Activated CD4-positive, alpha-beta memory T cell treated with anti-CD3 and anti-CD28 coated beads for 36 hours (primary cell): ENCODE results near the gene DDX10. TPM values are rescaled to one million over a fixed set of nuclear protein-coding genes. Genes with fewer than 3 reads are reported as not detected.

Source experiments
- CTCF ChIA-PET: fragments of 350-600 bp; sonication (Branson Sonifier 250); formaldehyde crosslinking; loops from one replicate; lab custom pipeline; 2021; ENCODE audit warnings: antibody characterized with exemption, inconsistent platforms; lab: Charles Lee
- POLR2A ChIA-PET: fragments of 350-600 bp; sonication (Branson Sonifier 250); formaldehyde crosslinking; loops from one replicate; lab custom pipeline; 2021; ENCODE audit warnings: antibody characterized with exemption; lab: Charles Lee
- DNase-seq: peaks from one replicate; pipeline ENCODE4 v3.0.0-alpha.2; 2020
- H3K27ac Mint-ChIP-seq: one replicate; pipeline ENCODE4 v1.8.0; 2021; ENCODE audit warnings: mixed read lengths
- H3K27me3 Mint-ChIP-seq: one replicate; pipeline ENCODE4 v1.8.0; 2021; ENCODE audit warnings: mixed read lengths
- H3K36me3 Mint-ChIP-seq: one replicate; pipeline ENCODE4 v1.8.0; 2021; ENCODE audit warnings: mixed read lengths
- H3K4me1 Mint-ChIP-seq: one replicate; pipeline ENCODE4 v1.8.0; 2021; ENCODE audit warnings: low read depth, mixed read lengths
- H3K4me3 Mint-ChIP-seq: one replicate; pipeline ENCODE4 v1.8.0; 2021; ENCODE audit warnings: mild to moderate bottlenecking, mixed read lengths
- H3K9me3 Mint-ChIP-seq: one replicate; pipeline ENCODE4 v1.8.0; 2021; ENCODE audit warnings: mixed read lengths
- intact Hi-C: fragments of 100-400 bp; cut with micrococcal nuclease; formaldehyde crosslinking; loops from one replicate; pipeline ENCODE4 v1.15.1; 2023
- total RNA-seq, 2 experiments: library from RNA; stranded (reverse); gene quantifications; one replicate each; pipeline ENCODE4 v1.2.3, GENCODE V29; 2021

The DDX10 gene
- total RNA-seq, 2 experiments from 2014 or later, result 34.8 to 37.7 TPM

DNA sequence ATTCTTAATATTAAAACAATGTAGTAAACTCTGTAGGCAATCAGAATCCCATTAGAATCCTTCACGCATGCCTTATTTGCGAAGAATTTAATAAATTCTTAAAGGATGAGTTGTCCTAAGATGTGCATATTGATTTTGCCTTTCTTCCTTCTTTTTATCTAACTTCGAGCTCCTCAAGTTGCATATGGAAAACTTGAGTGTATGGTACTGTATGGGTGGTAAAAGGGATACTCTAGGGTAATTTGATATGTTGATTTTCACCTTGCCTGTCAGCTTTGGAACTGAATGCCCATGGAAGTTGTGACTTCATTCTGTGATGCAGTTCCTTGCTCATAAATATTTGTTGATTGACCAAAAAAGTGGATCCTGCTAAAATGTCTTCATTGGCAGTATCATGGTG, 193.8 kb downstream of the DDX10 start:
- Mint-ChIP-seq H3K9me3 (no peaks in the 10 kb centered on the region), H3K27ac (no peak overlapping the region), H3K27me3 (no peaks in the 10 kb centered on the region), H3K4me1 (peaks cover 18% of the 10 kb centered on the region), H3K36me3 (peaks cover 9% of the 10 kb centered on the region), H3K4me3 (no peak overlapping the region)
- no peak for DNase-seq
- ChIA-PET CTCF (no interaction called here), POLR2A (no interaction called here)
- intact Hi-C loops, result no loop called here

DNA sequence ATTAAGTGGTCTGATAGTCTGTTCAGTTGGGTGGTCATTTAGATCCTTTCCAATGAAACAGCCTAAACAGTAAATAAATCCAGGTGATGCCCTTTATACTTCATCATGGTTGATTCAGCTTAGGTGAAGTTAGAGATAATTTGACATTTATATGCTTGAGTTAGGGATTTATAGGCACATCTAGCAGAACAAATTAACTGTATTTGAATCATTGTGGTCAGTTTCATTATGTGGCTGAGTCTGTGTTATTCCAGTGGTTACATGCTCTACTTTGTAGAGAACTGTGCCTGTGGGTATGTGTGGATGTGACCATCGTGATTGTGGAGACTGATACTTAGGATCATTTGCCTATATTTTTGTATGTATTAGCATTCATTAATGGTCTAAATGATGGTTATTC, 194.6 kb downstream of the DDX10 start:
- POLR2A ChIA-PET, result no interaction called here
- intact Hi-C loops, result no loop called here
- peaks cover 9% of the 10 kb centered on the region for H3K4me1 Mint-ChIP-seq

GRCh38 chr11:108863528-108863927, 198.7 kb downstream of the DDX10 start:
- CTCF ChIA-PET, result no interaction called here
- Mint-ChIP-seq H3K4me3 (no peak overlapping the region), H3K4me1 (peaks cover 2% of the 10 kb centered on the region), H3K27ac (no peak overlapping the region), H3K9me3 (no peaks in the 10 kb centered on the region), H3K36me3 (peaks cover 5% of the 10 kb centered on the region), H3K27me3 (no peaks in the 10 kb centered on the region)
- no peak for DNase-seq
- POLR2A ChIA-PET, result no interaction called here
- intact Hi-C loops, result no loop called here

More for the DNA sequence above, 194.6 kb downstream of the DDX10 start:
- H3K27ac Mint-ChIP-seq, result no peak overlapping the region
- H3K9me3 Mint-ChIP-seq, result no peaks in the 10 kb centered on the region
- no peak for DNase-seq
- CTCF ChIA-PET, result no interaction called here
- H3K36me3 Mint-ChIP-seq, result peaks cover 9% of the 10 kb centered on the region
- H3K4me3 Mint-ChIP-seq, result no peak overlapping the region
- no peaks in the 10 kb centered on the region for H3K27me3 Mint-ChIP-seq

DNA sequence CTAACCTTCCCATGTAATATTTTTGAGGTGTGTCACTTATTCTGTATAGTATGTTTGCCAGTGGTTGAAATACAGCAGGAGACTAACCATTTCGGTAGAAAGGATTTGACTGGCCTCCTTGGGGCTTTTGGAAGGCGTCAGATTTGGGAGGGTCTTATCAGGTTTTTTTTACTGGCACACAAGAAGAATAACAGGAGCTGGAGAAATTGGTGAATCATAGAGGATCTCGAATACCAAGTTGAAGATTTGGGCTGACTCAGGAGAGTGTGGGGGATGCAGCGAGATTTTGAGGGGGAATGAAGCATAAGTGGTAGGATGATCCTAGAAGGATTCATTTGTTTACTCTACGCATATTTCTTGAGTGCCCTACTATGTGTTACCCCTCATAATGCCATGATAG, 200.5 kb downstream of the DDX10 start:
- Mint-ChIP-seq H3K9me3 (no peaks in the 10 kb centered on the region), H3K36me3 (no peaks in the 10 kb centered on the region), H3K4me3 (no peak overlapping the region), H3K27ac (no peak overlapping the region), H3K4me1 (peaks cover 2% of the 10 kb centered on the region), H3K27me3 (no peaks in the 10 kb centered on the region)
- CTCF ChIA-PET, result no interaction called here
- intact Hi-C loops, result no loop called here
- POLR2A ChIA-PET, result no interaction called here
- DNase-seq, result no peak

GRCh38 chr11:108866781-108867180, 201.9 kb downstream of the DDX10 start:
- no peaks in the 10 kb centered on the region for H3K36me3 Mint-ChIP-seq
- H3K27ac Mint-ChIP-seq, result no peak overlapping the region
- H3K27me3 Mint-ChIP-seq, result no peaks in the 10 kb centered on the region
- peaks cover 2% of the 10 kb centered on the region for H3K4me1 Mint-ChIP-seq
- H3K4me3 Mint-ChIP-seq, result no peak overlapping the region
- ChIA-PET CTCF (no interaction called here), POLR2A (no interaction called here)
- no peaks in the 10 kb centered on the region for H3K9me3 Mint-ChIP-seq
- no peak for DNase-seq
- intact Hi-C loops, result no loop called here

- Mint-ChIP-seq H3K27me3 (no peaks in the 10 kb centered on the region), H3K9me3 (no peaks in the 10 kb centered on the region), H3K27ac (no peak overlapping the region), H3K4me1 (peaks cover 10% of the 10 kb centered on the region), H3K4me3 (no peak overlapping the region), H3K36me3 (no peaks in the 10 kb centered on the region)
- POLR2A ChIA-PET, result no interaction called here
- intact Hi-C loops, result loop anchor here (1.0 to 5.0 kb wide), 2 partner anchors 138 to 172 kb away; no protein-coding TSS in a partner anchor
- no peak for DNase-seq
- CTCF ChIA-PET, result interaction anchor here (1.2 to 2.4 kb wide), 3 partner anchors 8 to 172 kb away, joined by 3 to 18 read pairs (median 3); no protein-coding TSS in a partner anchor
Measured at GRCh38 chr11:108870373-108871020, 205.6 kb downstream of the DDX10 start.

DNA sequence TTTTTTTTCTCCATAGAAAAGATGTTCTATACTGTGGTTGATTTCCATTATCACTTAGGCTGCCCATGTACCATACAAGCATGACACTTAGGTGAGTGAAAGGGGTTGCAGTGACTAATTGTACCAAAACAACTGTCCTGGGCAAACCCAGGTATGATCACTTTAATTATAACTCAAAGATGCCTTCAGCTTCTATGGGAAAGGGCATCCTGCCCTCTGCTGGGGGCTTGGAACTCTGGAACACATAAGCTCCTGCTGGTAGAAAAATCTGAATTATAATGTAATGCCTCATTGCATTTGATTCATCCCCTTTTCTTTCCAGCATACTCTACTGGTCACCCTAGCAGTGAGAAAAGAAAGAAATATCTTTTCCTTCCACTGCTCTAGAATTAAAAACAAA, 206.3 kb downstream of the DDX10 start:
- H3K27me3 Mint-ChIP-seq, result no peaks in the 10 kb centered on the region
- peak; percentile 53 for DNase-seq
- no peak overlapping the region for H3K27ac Mint-ChIP-seq
- CTCF ChIA-PET, result interaction anchor here (1.2 to 2.4 kb wide), 3 partner anchors 9 to 173 kb away, joined by 3 to 18 read pairs (median 3); no protein-coding TSS in a partner anchor
- no peak overlapping the region for H3K4me3 Mint-ChIP-seq
- no peaks in the 10 kb centered on the region for H3K36me3 Mint-ChIP-seq
- POLR2A ChIA-PET, result no interaction called here
- H3K9me3 Mint-ChIP-seq, result no peaks in the 10 kb centered on the region
- H3K4me1 Mint-ChIP-seq, result peaks cover 10% of the 10 kb centered on the region
- intact Hi-C loops, result loop anchor here (1.0 to 5.0 kb wide), 2 partner anchors 139 to 173 kb away; no protein-coding TSS in a partner anchor

- intact Hi-C loops, result loop anchor here (1.0 to 5.0 kb wide), 2 partner anchors 140 to 174 kb away; no protein-coding TSS in a partner anchor
- peaks cover 7% of the 10 kb centered on the region for H3K4me1 Mint-ChIP-seq
Measured at GRCh38 chr11:108871867-108872266, 207.0 kb downstream of the DDX10 start.

GRCh38 chr11:108872781-108873291, 208.0 kb downstream of the DDX10 start:
- Mint-ChIP-seq H3K9me3 (no peaks in the 10 kb centered on the region), H3K4me3 (no peak overlapping the region), H3K36me3 (no peaks in the 10 kb centered on the region), H3K27ac (no peak overlapping the region), H3K4me1 (peaks cover 7% of the 10 kb centered on the region), H3K27me3 (no peaks in the 10 kb centered on the region)
- ChIA-PET POLR2A (no interaction called here), CTCF (no interaction called here)
- intact Hi-C loops, result loop anchor here (5.0 kb wide), 1 partner anchor 141 kb away; no protein-coding TSS in a partner anchor
- no peak for DNase-seq

More at GRCh38 chr11:108871867-108872266, 207.0 kb downstream of the DDX10 start:
- Mint-ChIP-seq H3K4me3 (no peak overlapping the region), H3K36me3 (no peaks in the 10 kb centered on the region), H3K27ac (no peak overlapping the region), H3K9me3 (no peaks in the 10 kb centered on the region), H3K27me3 (no peaks in the 10 kb centered on the region)
- POLR2A ChIA-PET, result no interaction called here
- CTCF ChIA-PET, result interaction anchor here (1.2 to 2.4 kb wide), 3 partner anchors 10 to 174 kb away, joined by 3 to 18 read pairs (median 3); no protein-coding TSS in a partner anchor
- DNase-seq, result no peak

DNA sequence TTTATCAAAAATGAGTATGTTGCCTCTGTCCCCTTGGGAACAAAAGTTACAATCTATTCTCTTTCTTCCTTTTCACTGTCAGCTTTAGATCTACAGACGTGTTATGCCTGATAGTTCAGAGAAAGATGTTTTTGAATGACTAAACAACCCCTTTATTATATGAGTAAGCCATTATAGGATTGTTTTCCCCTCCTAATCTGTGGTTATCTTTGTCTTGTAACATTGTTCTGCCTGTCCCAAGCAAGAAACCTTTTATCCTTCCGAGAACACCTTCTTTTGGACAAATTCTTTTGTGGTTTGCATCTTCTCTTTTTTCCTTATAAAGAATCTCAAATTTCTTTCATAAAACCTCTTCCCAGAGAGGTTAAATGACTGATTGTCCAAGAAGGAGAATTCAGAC, 208.4 kb downstream of the DDX10 start:
- Mint-ChIP-seq H3K9me3 (no peaks in the 10 kb centered on the region), H3K36me3 (no peaks in the 10 kb centered on the region), H3K4me1 (peaks cover 7% of the 10 kb centered on the region), H3K27me3 (no peaks in the 10 kb centered on the region), H3K4me3 (no peak overlapping the region), H3K27ac (no peak overlapping the region)
- CTCF ChIA-PET, result no interaction called here
- intact Hi-C loops, result loop anchor here (5.0 kb wide), 1 partner anchor 141 kb away; no protein-coding TSS in a partner anchor
- DNase-seq, result no peak
- POLR2A ChIA-PET, result interaction anchor here (0.8 kb wide), 1 partner anchor 176 kb away, joined by 3 read pairs; no protein-coding TSS in a partner anchor

GRCh38 chr11:108873941-108874340, 209.1 kb downstream of the DDX10 start:
- ChIA-PET CTCF (no interaction called here), POLR2A (interaction anchor here (0.8 kb wide), 1 partner anchor 176 kb away, joined by 3 read pairs; no protein-coding TSS in a partner anchor)
- intact Hi-C loops, result loop anchor here (5.0 kb wide), 1 partner anchor 142 kb away; no protein-coding TSS in a partner anchor
- H3K9me3 Mint-ChIP-seq, result no peaks in the 10 kb centered on the region
- H3K36me3 Mint-ChIP-seq, result no peaks in the 10 kb centered on the region
- no peak overlapping the region for H3K4me3 Mint-ChIP-seq
- H3K27ac Mint-ChIP-seq, result no peak overlapping the region
- H3K27me3 Mint-ChIP-seq, result no peaks in the 10 kb centered on the region
- DNase-seq, result no peak
- peaks cover 7% of the 10 kb centered on the region for H3K4me1 Mint-ChIP-seq

DNA sequence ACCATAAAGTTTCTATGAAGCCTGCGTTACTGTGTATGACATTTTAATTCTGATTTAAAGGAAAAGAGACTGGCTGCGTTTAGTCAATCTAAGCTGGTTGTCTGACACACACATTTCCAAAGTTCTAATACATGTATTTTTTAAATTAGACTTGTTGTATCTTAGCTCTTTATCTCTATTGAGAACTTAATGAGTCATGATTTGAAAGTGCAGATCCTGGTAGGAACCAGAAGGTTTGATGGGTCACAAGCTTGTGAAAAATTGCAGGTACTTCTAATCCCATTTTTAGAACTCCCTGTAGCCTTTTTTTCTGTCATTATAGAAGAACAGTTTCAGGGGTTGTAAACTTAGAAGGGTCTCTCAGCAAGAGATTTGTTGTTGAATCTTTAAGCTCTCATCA, 210.3 kb downstream of the DDX10 start:
- no peak overlapping the region for H3K4me3 Mint-ChIP-seq
- ChIA-PET POLR2A (no interaction called here), CTCF (interaction anchor here (0.7 kb wide), 1 partner anchor 145 kb away, joined by 4 read pairs; no protein-coding TSS in a partner anchor)

More for the DNA sequence above, 210.3 kb downstream of the DDX10 start:
- no peak overlapping the region for H3K27ac Mint-ChIP-seq
- no peaks in the 10 kb centered on the region for H3K9me3 Mint-ChIP-seq
- H3K36me3 Mint-ChIP-seq, result no peaks in the 10 kb centered on the region
- intact Hi-C loops, result no loop called here
- no peaks in the 10 kb centered on the region for H3K27me3 Mint-ChIP-seq
- DNase-seq, result no peak
- H3K4me1 Mint-ChIP-seq, result peaks cover 7% of the 10 kb centered on the region
